A549 (cell line): ENCODE results near the gene ILDR1.

ENCODE experiments used
- CHD2 ChIP-seq: fragments of 150-350 bp; IDR thresholded peaks from 2 replicates; pipeline ENCODE4 v1.6.1; 2014; ENCODE audit warnings: low read length; ENCODE audit not compliant: partially characterized antibody
- CTCF ChIP-seq: fragments of >200 bp; sonication (Bioruptor Twin); formaldehyde crosslinking; IDR thresholded peaks from 3 replicates; pipeline ENCODE4 v1.5.1; 2016
- EP300 ChIP-seq, 2 experiments: fragments of >200 bp; sonication (Bioruptor Twin); formaldehyde crosslinking; IDR thresholded peaks; 2 replicates in 1 of 2; 3 replicates in 1 of 2; pipeline ENCODE4 v1.6.1; 2016 to 2017
- FOSL2 ChIP-seq, 2 experiments: fragments of 450-650 bp in 1 of 2; fragments of >200 bp in 1 of 2; sonication (Bioruptor Twin) in 1 of 2; formaldehyde crosslinking; IDR thresholded peaks; 2 replicates each; pipeline versions ENCODE4 v1.5.0 to v1.6.1; 2016 to 2020; ENCODE audit warnings: mild to moderate bottlenecking in 1 of 2, moderate library complexity in 1 of 2
- JUNB ChIP-seq: fragments of >200 bp; sonication (Bioruptor Twin); formaldehyde crosslinking; IDR thresholded peaks from 2 replicates; pipeline ENCODE4 v1.6.1; 2016
- MAX ChIP-seq: IDR thresholded peaks from 2 replicates; pipeline ENCODE4 v1.6.1; 2012
- POLR2A ChIP-seq: IDR thresholded peaks from 2 replicates; pipeline ENCODE4 v1.6.1; 2012; ENCODE audit warnings: mild to moderate bottlenecking, low read length
- RAD21 ChIP-seq, 2 experiments: fragments of >200 bp in 1 of 2; sonication (Bioruptor Twin) in 1 of 2; formaldehyde crosslinking in 1 of 2; IDR thresholded peaks in 1 of 2; conservative IDR thresholded peaks in 1 of 2; 2 replicates in 1 of 2; 3 replicates in 1 of 2; pipeline ENCODE4 v1.6.1; 2012 to 2018; ENCODE audit warnings: inconsistent platforms in 1 of 2
- REST ChIP-seq: fragments of 200-600 bp; sonication (generic); IDR thresholded peaks from 2 replicates; pipeline ENCODE4 v1.6.1; 2016; ENCODE audit warnings: antibody characterized with exemption, mild to moderate bottlenecking, moderate library complexity
- RNF2 ChIP-seq: fragments of 200-600 bp; sonication (generic); IDR thresholded peaks from 2 replicates; pipeline ENCODE4 v1.6.1; 2016; ENCODE audit warnings: low read depth, mild to moderate bottlenecking, antibody characterized with exemption, moderate library complexity, borderline replicate concordance
- ZNF302 ChIP-seq: fragments of 250-450 bp; sonication (Bioruptor Pico); IDR thresholded peaks from 2 replicates; pipeline ENCODE4 v1.9.0; 2021; ENCODE audit warnings: inconsistent platforms, mild to moderate bottlenecking, moderate library complexity
- ZSCAN20 ChIP-seq: fragments of 250-450 bp; sonication (Bioruptor Pico); IDR thresholded peaks from 2 replicates; pipeline ENCODE4 v1.8.0; 2022; ENCODE audit warnings: mild to moderate bottlenecking, moderate library complexity

- TF ChIP-seq JUNB, result no peak
- TF ChIP-seq CTCF, result no peak
- no peak for TF ChIP-seq POLR2A
- no peak for TF ChIP-seq CHD2
- TF ChIP-seq ZSCAN20 (CRISPR knock-in tag), result no peak
- TF ChIP-seq RAD21 (conservative IDR thresholded peaks at IDR 0.05 in 1 of 2, IDR thresholded peaks at IDR 0.05 in 1 of 2), result no peak
- no peak for TF ChIP-seq MAX
- no peak for TF ChIP-seq EP300 (IDR thresholded peaks at IDR 0.05)
- TF ChIP-seq RNF2, result no peak
- no peak for TF ChIP-seq ZNF302 (CRISPR knock-in tag)
- TF ChIP-seq FOSL2 (IDR thresholded peaks at IDR 0.05), result no peak
- no peak for TF ChIP-seq FOSL2 (CRISPR knock-in tag; IDR thresholded peaks at IDR 0.05)
- no peak for TF ChIP-seq REST
Measured at GRCh38 chr3:121958801-121959200, 63.2 kb downstream of the ILDR1 start.
